NCI-H526 (cell line): ENCODE results near the gene TRPV3.
"Not testable (repeated sequence)": the region's sequence is repeated elsewhere in the genome, so short reads cannot be mapped to it uniquely, and the experiment has no call there.

ENCODE experiments used
- DNase-seq, 2 experiments: peaks; one replicate each; lab custom pipeline; 2025; lab: John Stamatoyannopoulos, UW

Gene TRPV3

GRCh38 chr17:3573246-3574100, 15.9 kb upstream of the TRPV3 start:
- DNase-seq = no peak

GRCh38 chr17:3572231-3572630, 14.6 kb upstream of the TRPV3 start:
- no peak for DNase-seq

- DNase-seq = peak in 1 of 2 experiments; percentile 8
Observed at GRCh38 chr17:3571043-3571900, 13.7 kb upstream of the TRPV3 start.

- DNase-seq = no peak
Observed at GRCh38 chr17:3569534-3570137, 12.0 kb upstream of the TRPV3 start.

DNA sequence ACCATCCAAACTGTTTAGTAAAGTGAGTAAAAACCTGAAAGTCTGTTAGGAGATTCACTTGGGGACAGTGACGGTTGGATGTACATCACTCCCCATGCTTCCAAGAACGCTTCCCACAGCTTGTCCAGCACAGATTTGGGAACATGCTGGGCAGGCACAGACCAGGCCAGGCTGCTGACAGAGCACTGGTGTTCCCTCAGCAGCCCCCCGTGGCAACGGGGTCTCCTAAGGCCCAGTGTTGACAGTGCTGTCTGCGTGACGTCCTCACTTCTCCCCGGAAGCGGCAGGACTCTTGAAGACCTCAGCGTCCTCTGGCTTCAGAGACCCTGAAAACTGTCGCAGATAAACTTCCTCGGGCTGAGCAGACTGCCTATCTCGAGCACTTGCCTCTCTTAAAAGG, 8.9 kb upstream of the TRPV3 start:
- no peak for DNase-seq

DNA sequence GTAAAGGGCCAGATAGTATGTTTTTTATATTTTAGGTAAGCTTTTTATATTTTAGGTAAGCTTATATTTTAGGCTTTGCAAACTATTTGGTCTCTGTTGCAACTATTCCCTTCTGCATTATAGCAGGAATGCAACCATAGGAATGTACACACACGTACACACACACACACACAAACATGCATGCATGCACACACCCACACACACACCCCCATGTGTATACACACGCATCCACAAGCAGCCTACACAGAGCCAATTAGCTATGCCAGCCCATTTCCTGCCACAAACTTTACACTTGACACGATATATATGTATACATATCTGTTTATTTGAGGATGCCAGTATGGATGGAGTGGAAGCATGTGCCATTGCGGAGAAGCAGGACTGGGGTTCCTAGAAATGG, 7.5 kb upstream of the TRPV3 start:
- no peak for DNase-seq

GRCh38 chr17:3564241-3564640, 6.6 kb upstream of the TRPV3 start:
- DNase-seq = not testable (repeated sequence)

DNA sequence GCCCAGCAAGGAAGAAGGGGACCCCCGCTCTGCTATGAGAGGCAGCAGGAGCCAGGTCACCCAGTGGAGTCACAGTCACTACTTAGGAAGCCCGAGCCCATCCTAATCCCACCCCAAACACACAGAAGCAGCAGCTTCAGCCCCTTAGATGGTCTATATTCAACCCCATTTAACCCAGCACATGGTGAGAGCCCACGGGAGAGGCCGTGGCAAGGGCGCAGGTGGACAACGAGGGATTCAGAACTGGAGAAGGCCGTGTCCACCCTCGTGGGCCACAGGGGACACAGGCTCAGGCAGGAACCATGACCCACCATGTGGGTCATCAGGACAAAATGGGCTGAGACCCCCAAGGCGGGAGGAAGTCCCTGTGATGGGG, 1.6 kb upstream of the TRPV3 start:
- no peak for DNase-seq

- DNase-seq = no peak
Observed at GRCh38 chr17:3558603-3559269, 1.1 kb upstream of the TRPV3 start.

DNA sequence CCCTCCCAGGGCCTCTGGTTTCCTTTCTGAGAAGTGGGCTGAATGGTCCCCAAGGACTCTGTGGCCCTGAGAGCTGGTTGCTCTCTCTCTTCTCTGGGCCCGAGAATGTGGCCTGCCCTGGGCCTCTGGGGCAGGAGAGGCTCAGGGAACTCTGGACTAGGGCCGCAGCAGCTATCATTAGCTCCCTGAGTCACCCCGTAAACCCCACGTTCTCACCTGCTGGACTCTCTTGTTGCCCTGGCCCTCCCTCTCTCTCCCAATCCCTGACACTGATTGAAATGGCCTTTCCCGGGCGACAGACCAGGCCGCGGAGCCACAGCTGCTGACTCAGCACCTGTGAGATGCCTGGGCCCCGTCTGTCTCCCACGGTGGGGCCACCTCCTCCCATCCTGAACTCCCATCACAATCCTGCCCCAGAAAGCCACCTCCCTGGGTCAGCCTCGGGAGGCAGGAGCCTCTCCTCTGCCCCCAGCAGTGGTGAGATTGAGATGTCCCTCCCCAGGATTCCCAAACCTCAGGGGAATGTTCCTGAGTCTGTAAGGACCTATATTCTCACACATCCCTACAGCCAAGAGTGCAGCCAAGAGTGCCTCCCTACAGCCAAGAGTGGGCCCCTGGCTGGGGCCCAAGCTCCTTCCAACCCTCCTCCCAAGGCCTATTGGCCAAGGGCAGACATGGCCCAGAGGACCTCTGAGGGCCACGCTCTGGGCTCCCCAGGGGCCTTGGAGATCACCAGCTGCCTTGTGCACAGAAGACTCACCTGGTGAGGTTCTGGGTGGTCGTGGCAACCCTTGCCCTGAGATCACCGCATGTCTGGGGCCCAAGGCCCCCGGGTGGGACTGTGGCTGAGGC, 470 bp downstream of the TRPV3 start:
- no peak for DNase-seq

- DNase-seq = no peak
Observed at GRCh38 chr17:3556239-3556915, 1.2 kb downstream of the TRPV3 start.

GRCh38 chr17:3555189-3555796, 2.3 kb downstream of the TRPV3 start:
- DNase-seq = no peak

GRCh38 chr17:3554440-3554839, 3.2 kb downstream of the TRPV3 start:
- DNase-seq = no peak

DNA sequence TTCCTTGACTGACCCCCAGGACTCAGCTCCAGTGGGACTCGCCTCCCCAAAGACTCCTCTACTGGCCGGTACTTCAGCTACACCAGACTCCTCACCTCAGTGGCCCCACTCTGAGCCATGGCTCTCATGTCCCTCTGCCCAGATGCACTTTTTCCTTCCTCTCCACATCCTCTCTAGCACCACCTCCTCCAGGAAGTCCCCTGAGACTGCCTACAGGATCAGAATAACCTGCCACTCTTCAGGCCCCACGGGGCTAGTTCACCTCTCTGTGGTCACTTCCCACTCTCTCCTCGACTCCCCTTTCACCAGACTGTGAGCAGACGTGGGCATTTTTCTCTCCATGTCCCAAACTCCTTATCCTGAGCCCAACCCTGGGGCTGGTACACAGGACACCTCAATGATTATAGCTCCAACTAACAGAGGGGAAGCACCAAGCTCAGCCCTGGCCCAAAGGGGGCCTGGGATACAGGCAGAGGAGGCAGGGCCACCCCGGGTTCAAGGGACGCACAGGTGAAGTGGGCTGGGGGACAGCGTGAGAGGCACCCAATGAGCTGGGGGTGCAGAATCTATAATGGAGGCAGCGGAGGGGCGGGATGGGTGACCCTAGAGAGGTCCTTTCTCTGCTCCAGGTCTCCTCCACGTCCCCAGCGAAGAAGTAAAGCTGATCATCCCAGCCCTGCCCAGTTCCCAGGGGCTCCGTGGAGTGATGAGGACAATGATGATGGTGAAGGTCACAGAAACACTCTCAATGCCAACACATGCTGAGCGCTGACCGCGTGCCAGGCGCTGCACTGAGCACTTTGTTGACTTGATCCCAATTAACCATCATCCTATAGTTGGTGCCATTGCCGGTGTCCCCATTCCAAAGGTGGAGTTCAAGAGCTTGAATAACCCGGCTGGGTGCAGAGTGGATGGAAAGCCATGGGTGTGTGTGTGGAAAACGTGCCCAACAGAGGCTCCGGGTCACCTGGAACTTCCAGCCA, 3.9 kb downstream of the TRPV3 start:
- no peak for DNase-seq

- DNase-seq = no peak
Observed at GRCh38 chr17:3552916-3553315, 4.7 kb downstream of the TRPV3 start.

DNA sequence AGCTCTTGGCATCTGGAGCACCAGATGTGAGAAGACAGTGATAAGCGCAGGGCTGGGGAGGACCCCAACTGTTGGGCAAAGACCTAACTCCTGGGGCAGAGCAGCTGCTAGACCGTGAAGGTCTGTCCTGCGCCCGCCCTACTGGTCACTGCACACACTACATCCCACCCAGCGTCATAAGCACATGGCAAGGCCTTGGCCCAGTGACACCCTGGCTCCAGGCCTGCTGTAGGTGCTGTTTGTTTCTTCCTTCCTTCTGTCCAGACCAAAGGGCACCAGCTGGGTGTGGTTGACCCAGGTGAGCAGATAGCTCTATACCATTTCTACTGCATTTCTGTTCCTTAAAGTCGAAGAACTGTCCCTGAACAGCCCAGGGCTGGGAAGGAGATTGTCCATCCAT, 6.4 kb downstream of the TRPV3 start:
- no peak for DNase-seq

DNA sequence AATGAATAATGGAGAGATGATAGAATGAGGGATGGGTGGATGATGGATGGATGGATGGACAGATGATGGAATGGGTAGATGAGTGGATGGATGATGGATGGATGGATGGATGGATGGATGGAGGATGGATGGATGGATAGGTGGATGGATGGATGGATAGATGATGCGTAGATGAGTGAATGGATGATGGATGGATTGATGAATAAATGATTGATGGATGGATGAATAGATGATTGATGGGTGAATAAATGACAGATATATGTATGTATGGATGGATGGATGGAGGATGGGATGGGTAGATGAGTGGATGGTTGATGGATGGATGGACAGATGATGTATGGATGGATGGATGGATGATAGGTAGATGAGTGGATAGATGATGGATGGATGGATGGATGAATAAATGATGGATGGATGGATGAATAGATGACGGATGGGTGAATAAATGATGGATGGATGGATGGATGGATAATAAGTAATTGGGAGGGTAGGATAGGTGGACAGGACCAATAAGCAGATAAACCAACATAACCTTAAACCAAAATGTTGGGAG, 7.9 kb downstream of the TRPV3 start:
- no peak for DNase-seq

- no peak for DNase-seq
Observed at GRCh38 chr17:3547628-3548027, 10.0 kb downstream of the TRPV3 start.

GRCh38 chr17:3546997-3547396, 10.6 kb downstream of the TRPV3 start:
- no peak for DNase-seq
